Esophagus (tissue), 2 donors: ENCODE data around the gene GRID1. TPM values are rescaled to one million over a fixed set of nuclear protein-coding genes. Genes with fewer than 3 reads are reported as not detected.

ENCODE experiments used
- H3K27ac ChIP-seq, 2 donors: one replicate each; pipeline ENCODE4 v1.5.1; 2013; ENCODE audit warnings: low read depth in 2 of 2, mild to moderate bottlenecking in 2 of 2, inconsistent platforms in 1 of 2, low read length in 1 of 2, moderate library complexity in 1 of 2
- H3K27me3 ChIP-seq, 2 donors: one replicate each; pipeline ENCODE4 v1.6.1; 2013; ENCODE audit warnings: low read length in 2 of 2, control low read depth in 1 of 2, mild to moderate bottlenecking in 1 of 2; ENCODE audit not compliant: insufficient read depth in 2 of 2, control insufficient read depth in 1 of 2
- H3K36me3 ChIP-seq, 2 donors: one replicate each; pipeline ENCODE4 v1.6.1; 2013; ENCODE audit warnings: low read length in 1 of 2; ENCODE audit not compliant: control insufficient read depth in 2 of 2, insufficient read depth in 2 of 2
- H3K4me1 ChIP-seq, 2 donors: one replicate each; pipeline ENCODE4 v1.6.1; 2013; ENCODE audit warnings: low read length in 1 of 2; ENCODE audit not compliant: control insufficient read depth in 2 of 2, insufficient read depth in 2 of 2
- H3K4me3 ChIP-seq, 2 donors: one replicate each; pipeline ENCODE4 v1.5.1; 2013; ENCODE audit warnings: low read length in 2 of 2, mild to moderate bottlenecking in 2 of 2, low read depth in 1 of 2, moderate library complexity in 1 of 2
- H3K9me3 ChIP-seq, 2 donors: one replicate each; pipeline ENCODE4 v1.6.1; 2013; ENCODE audit warnings: mild to moderate bottlenecking in 2 of 2, low read depth in 1 of 2, low read length in 1 of 2, moderate library complexity in 1 of 2; ENCODE audit not compliant: control insufficient read depth in 2 of 2, insufficient read depth in 1 of 2
- WGBS, 2 donors: extraction: QIAGEN DNeasy Blood & Tissue Kit; methylation state at CpG; one replicate each; pipeline ENCODE4 v1.1.7; 2013; 5-methylcytosine and 5-hydroxymethylcytosine counted together
- polyA plus RNA-seq, 2 donors: library from polyadenylated mRNA; stranded (reverse); fragments of 200-250 nt; gene quantifications; one replicate each; pipeline ENCODE4 v1.2.3, GENCODE V29; 2013
- donor health status: healthy with polysubstance abuse.
- donor health status: Bipolar disorder and iron deficiency.

Gene GRID1
- polyA plus RNA-seq, 2 donors, result 0.04 to 0.32 TPM

DNA sequence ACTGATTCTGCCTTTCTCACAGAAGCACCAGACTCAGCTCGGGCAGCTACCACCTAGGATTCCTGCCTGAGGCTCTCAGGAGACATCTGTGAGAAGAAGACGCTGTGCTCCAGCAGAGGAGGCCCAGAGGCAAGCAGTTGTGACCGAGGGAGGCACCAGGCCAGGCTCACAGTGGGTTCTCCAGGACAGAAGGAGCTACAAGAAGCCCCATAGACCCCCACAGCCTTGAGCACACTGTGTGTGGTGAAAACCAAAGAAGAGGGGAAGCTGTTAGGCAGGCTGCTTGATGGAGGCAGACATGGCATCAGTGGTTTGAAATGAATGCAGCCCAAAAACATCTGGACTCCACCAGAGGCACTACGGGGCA lies 198.8 kb downstream of the GRID1 start:
- 83 to 85% methylated on average over 4 of the region's 4 CpGs for WGBS, 2 donors
- H3K4me1 ChIP-seq, result no peaks in the 10 kb centered on the region
- H3K27ac ChIP-seq, result no peak overlapping the region

GRCh38 chr10:86167121-86167761 lies 199.4 kb downstream of the GRID1 start:
- 81 to 94% methylated on average over 5 of the region's 5 CpGs for WGBS, 2 donors
- Histone ChIP-seq H3K4me1 (no peaks in the 10 kb centered on the region), H3K27ac (no peak overlapping the region), H3K4me3 (no peak overlapping the region), H3K36me3 (no peaks in the 10 kb centered on the region), H3K27me3 (no peaks in the 10 kb centered on the region), H3K9me3 (peaks cover 0 to 7% of the 10 kb centered on the region in 2 donors)

More for the DNA sequence above, 198.8 kb downstream of the GRID1 start:
- H3K9me3 ChIP-seq, result peaks cover 0 to 5% of the 10 kb centered on the region in 2 donors
- H3K36me3 ChIP-seq, result no peaks in the 10 kb centered on the region
- H3K27me3 ChIP-seq, result no peaks in the 10 kb centered on the region
- no peak overlapping the region for H3K4me3 ChIP-seq

GRCh38 chr10:86165666-86166065 lies 200.9 kb downstream of the GRID1 start:
- H3K9me3 ChIP-seq, result peaks cover 0 to 7% of the 10 kb centered on the region in 2 donors
- 93 to 96% methylated on average over 9 of the region's 9 CpGs for WGBS, 2 donors

GRCh38 chr10:86164960-86165630 lies 201.5 kb downstream of the GRID1 start:
- Histone ChIP-seq H3K9me3 (peaks cover 0 to 7% of the 10 kb centered on the region in 2 donors), H3K27me3 (no peaks in the 10 kb centered on the region), H3K4me3 (no peak overlapping the region), H3K27ac (no peak overlapping the region), H3K36me3 (no peaks in the 10 kb centered on the region), H3K4me1 (no peaks in the 10 kb centered on the region)
- 82 to 88% methylated on average over 8 of the region's 8 CpGs for WGBS, 2 donors

More at GRCh38 chr10:86165666-86166065, 200.9 kb downstream of the GRID1 start:
- H3K4me3 ChIP-seq, result no peak overlapping the region
- no peaks in the 10 kb centered on the region for H3K27me3 ChIP-seq
- no peaks in the 10 kb centered on the region for H3K36me3 ChIP-seq
- no peaks in the 10 kb centered on the region for H3K4me1 ChIP-seq
- H3K27ac ChIP-seq, result no peak overlapping the region

GRCh38 chr10:86164174-86164774 lies 202.3 kb downstream of the GRID1 start:
- no peak overlapping the region for H3K27ac ChIP-seq
- no peaks in the 10 kb centered on the region for H3K36me3 ChIP-seq
- H3K9me3 ChIP-seq, result peaks cover 0 to 7% of the 10 kb centered on the region in 2 donors
- 77 to 87% methylated on average over 6 of the region's 6 CpGs for WGBS, 2 donors
- no peak overlapping the region for H3K4me3 ChIP-seq
- no peaks in the 10 kb centered on the region for H3K4me1 ChIP-seq
- no peaks in the 10 kb centered on the region for H3K27me3 ChIP-seq

DNA sequence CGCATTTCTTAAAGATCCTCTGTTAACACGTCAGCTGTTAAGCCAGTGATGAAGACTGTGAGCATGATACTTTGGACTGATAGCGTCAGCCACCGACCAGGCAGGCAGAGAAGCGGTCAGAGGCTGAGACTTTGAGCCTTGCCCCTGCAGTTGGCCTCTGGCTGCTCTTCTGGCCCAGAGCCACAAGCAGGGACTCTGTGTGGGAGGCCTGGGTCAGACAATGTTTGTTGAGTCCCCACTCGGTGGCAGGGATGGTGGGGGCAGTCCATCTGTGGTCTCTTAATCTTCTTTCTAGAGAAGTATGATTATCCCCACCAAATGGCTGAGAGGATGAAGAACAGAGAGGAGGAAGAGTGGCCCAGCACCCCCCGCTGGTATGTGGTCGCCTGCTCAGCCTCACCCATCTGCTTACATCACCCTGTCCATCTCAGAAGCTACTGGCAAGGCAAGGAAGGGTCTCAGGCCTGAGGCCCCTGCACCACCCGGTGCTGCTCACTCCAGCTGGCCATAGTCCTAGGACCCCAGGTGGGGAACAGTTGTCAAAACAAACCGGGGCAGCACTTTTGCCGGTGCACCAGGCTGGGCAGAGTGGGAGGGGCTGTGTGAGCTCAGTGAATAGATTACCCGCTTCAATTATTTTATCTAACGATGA lies 202.9 kb downstream of the GRID1 start:
- H3K27ac ChIP-seq, result no peak overlapping the region
- WGBS, 2 donors, result 70 to 75% methylated on average over 13 of the region's 13 CpGs
- H3K36me3 ChIP-seq, result no peaks in the 10 kb centered on the region
- peaks cover 0 to 7% of the 10 kb centered on the region in 2 donors for H3K9me3 ChIP-seq
- H3K4me1 ChIP-seq, result no peaks in the 10 kb centered on the region
- H3K4me3 ChIP-seq, result no peak overlapping the region
- no peaks in the 10 kb centered on the region for H3K27me3 ChIP-seq

- H3K36me3 ChIP-seq, result no peaks in the 10 kb centered on the region
- peaks cover 0 to 7% of the 10 kb centered on the region in 2 donors for H3K9me3 ChIP-seq
- 91 to 93% methylated on average over 5 of the region's 5 CpGs for WGBS, 2 donors
- H3K4me1 ChIP-seq, result no peaks in the 10 kb centered on the region
- H3K27me3 ChIP-seq, result no peaks in the 10 kb centered on the region
- no peak overlapping the region for H3K4me3 ChIP-seq
- H3K27ac ChIP-seq, result no peak overlapping the region
Measured at GRCh38 chr10:86162696-86163400, 203.7 kb downstream of the GRID1 start.

DNA sequence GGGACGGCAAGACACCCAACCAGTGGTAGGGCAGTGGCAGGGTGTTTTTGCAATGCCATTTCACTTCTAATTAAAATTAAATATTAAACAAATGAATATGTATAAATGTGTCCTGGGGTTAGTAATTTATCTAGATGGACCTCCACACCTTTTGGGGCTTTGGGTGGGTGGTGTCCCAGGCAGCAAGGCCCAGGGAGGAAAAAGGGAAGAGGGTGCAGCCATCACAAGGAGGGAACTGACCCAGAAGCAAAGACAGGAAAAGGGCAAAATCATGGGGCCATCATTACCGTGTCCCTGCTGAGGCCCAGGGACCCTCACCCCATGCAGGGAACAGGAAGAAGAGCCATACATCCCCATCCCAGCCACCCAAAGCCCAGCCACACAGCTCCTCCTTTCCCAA lies 204.6 kb downstream of the GRID1 start:
- 67 to 79% methylated on average over 2 of the region's 2 CpGs for WGBS, 2 donors
- Histone ChIP-seq H3K27me3 (no peaks in the 10 kb centered on the region), H3K9me3 (peaks cover 0 to 7% of the 10 kb centered on the region in 2 donors), H3K4me3 (no peak overlapping the region), H3K36me3 (no peaks in the 10 kb centered on the region), H3K27ac (no peak overlapping the region), H3K4me1 (no peaks in the 10 kb centered on the region)

- no peaks in the 10 kb centered on the region for H3K27me3 ChIP-seq
- WGBS, 2 donors, result 82% methylated on average over 8 of the region's 8 CpGs
- peaks cover 0 to 7% of the 10 kb centered on the region in 2 donors for H3K9me3 ChIP-seq
- H3K27ac ChIP-seq, result no peak overlapping the region
- H3K4me3 ChIP-seq, result no peak overlapping the region
- no peaks in the 10 kb centered on the region for H3K36me3 ChIP-seq
- H3K4me1 ChIP-seq, result no peaks in the 10 kb centered on the region
Measured at GRCh38 chr10:86160890-86161585, 205.6 kb downstream of the GRID1 start.
